Right renal cortex interstitium (tissue), 3 donors: ENCODE results near the gene LRRIQ4. TPM values are rescaled to one million over a fixed set of nuclear protein-coding genes. Genes with fewer than 3 reads are reported as not detected.

Experiments used
- DNase-seq, 3 donors: peaks; one replicate each; pipeline ENCODE4 v3.0.0-alpha.2; 2013; ENCODE audit warnings: low read depth in 3 of 3, low spot score in 2 of 3
- polyA plus RNA-seq, 3 donors: library from polyadenylated mRNA; unstranded; fragments of 120-200 nt; gene quantifications; one replicate each; pipeline ENCODE4 v1.2.1, GENCODE V29; 2013; ENCODE audit not compliant: insufficient read length in 3 of 3

The LRRIQ4 gene
- under 1 TPM; 0.08 to 0.23 (median 0.18) TPM for polyA plus RNA-seq

GRCh38 chr3:169812332-169813235 lies at the start of gene LRRIQ4, which contains the start of gene LRRC34:
LRRIQ4 (plus strand) TSS chr3:169812870; CDS start chr3:169821922, 9,052 bp downstream.
LRRC34 (minus strand) TSS chr3:169812904; CDS start chr3:169812548, 356 bp downstream.
- DNase-seq = peak; percentile 38 to 53 (median 47)

DNA sequence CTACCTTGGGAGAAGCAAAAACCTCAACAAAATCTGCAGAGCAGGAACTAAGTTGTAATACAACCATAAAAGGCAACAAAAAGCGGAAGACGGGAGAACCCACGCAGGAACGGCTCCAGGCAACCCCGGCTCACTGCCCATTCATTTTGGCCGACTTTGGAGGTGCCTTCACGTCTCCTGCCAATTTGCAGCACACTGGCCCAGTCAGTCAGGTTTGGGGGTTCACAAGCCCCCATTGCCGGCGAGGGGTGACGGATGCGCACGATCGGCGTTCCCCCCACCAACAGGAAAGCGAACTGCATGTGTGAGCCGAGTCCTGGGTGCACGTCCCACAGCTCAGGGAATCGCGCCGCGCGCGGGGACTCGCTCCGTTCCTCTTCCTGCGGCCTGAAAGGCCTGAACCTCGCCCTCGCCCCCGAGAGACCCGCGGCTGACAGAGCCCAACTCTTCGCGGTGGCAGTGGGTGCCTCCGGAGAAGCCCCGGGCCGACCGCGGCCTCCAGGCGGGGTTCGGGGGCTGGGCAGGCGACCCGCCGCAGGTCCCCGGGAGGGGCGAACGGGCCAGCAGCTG lies 48.3 kb upstream of the LRRIQ4 start:
- DNase-seq = peak in 1 of 3 donors; percentile 42

- DNase-seq = peak; percentile 76 to 88 (median 82)
These were observed 47.6 kb upstream of the LRRIQ4 start, which contains the start of gene TERC for GRCh38 chr3:169764882-169765612. TERC (minus strand) TSS chr3:169765060.

DNA sequence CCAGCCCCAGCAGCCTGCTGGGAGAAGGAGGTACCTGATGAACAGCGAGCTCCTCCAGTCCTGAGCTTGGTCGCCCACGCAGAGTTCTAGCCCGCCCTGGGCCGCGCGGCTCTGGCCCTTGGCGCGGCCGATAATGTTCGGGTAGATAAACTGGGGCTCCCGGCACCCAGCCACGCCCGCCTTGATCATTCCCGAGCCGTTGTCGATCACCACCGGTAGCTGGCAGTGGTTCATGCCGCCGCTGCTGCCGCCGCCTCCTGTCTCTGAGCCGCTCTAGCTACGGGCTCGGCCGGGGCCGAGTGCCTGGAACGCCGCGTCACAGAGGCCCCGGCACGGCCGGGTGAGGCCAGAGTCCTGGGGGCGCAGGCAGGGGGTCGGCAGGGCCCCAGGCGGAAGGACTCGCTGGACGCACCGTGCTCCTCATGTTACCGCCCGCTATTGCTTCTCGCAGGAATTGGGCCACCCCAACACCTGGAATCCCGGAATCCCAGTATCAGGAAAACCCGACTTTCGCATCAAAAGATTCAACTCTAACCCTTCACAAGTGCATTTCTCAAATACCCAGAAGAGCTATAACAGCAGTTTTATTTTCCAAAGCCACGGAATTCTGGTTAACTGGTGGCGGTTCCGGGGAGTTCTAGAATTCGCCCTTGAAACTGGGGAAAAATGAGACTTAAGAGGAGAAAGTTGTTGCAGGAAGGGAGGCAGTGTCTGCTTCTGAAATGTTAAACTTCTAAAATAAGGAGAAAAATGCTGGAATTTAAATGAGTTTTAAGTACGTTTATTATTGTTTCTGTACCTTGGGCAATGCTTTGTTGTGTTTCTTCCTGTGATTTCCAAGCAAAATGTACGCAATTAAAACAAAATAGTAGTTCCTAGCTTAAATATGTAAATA lies 43.1 kb upstream of the LRRIQ4 start, which contains the start of gene ACTRT3:
Gene ACTRT3, minus strand, starts transcription at position 275 of the 895 bp plus-strand sequence. Its CDS starts 41 bp downstream, at position 234.
- peak; percentile 56 to 72 (median 67) for DNase-seq

GRCh38 chr3:169771497-169772304 lies 41.0 kb upstream of the LRRIQ4 start:
- DNase-seq = peak; percentile 87 to 96 (median 88)

DNA sequence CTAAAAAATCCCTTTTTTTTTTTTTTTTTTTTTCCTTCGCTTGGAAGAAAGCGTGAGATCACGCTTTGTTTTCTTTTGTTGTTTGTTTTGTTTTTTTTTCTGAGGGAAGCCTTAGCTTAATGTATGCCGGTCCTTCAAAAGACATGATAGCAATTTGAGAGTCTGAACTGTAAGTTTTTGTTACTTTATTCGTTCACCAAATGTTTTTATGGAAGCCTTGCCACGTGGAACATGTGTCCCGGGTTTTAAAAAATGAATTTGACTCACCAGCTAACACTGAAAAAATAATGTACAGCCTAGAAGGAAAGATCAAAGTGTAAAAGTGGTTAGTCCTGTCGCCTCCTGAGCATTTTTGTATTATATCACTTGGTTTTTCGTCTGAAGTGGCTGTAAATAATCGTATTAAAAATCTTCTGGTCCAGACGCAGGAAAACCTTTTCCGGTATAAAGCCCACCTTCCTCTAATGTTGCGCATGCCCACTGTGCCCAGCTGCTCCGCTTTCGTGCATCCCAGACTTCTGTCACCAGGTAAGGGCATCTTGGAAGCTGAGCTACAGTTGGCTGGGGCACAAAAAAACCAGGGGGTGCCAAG lies 40.3 kb upstream of the LRRIQ4 start:
- peak; percentile 76 to 94 (median 82) for DNase-seq

DNA sequence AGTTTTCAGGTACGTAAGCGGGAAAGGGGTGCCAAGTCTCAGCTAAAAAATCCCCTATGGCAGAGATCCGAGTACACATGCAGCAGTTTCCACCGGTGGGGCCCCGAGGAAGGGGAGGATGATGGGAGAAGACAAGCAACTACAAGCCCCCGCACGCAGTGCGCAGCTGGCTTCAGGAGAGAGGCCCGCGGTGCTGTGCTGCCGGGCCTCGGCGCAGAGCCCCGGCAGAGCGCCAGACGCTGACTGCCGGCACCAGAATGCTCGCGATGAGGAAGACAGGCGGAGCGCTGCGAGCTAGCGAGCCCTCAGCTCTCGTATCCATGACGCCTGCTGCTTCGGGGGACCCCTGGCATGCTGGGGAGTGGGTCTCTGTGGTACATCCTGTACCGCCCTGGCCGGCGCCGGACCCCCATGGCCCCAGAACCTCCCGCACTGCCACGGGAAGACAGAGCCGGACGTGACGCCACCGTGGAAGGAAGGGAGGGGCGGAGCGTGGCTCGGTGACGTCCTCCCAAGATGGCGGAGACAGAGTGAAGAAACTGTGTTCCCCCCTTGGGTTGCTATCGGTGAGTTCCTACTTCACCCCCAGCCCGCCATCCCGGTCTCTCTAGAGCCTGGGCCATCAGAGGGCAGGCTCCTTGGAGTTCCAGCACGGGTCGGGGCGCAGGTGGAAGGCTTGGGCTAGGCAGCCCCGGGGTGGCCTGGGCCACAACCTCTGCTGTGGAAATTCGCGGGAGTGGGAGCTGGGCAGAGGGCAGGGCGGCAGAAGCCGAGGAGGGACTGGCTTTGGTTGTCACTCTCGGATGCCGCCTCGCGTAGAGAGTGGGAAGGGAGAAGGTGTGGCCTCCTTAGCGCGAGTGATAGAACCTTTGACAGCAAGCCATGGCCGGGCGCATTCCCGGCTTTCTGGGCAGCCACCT lies 39.5 kb upstream of the LRRIQ4 start, which contains the start of gene MYNN:
Gene MYNN, plus strand, starts transcription at position 500 of the 920 bp plus-strand sequence. CDS start 900 bp downstream, outside the sequence.
- peak; percentile 83 to 86 (median 84) for DNase-seq

DNA sequence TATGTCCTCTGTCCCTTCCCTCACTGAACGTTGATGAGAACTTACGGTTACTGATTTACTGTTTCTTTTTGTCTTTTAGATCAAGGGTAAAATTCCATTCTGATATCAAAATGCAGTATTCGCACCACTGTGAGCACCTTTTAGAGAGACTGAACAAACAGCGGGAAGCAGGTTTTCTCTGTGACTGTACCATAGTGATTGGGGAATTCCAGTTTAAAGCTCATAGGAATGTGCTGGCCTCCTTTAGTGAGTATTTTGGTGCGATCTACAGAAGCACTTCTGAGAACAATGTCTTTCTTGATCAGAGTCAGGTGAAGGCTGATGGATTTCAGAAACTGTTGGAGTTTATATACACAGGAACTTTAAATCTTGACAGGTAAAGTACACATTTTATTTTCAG lies 38.5 kb upstream of the LRRIQ4 start:
- no peak for DNase-seq

DNA sequence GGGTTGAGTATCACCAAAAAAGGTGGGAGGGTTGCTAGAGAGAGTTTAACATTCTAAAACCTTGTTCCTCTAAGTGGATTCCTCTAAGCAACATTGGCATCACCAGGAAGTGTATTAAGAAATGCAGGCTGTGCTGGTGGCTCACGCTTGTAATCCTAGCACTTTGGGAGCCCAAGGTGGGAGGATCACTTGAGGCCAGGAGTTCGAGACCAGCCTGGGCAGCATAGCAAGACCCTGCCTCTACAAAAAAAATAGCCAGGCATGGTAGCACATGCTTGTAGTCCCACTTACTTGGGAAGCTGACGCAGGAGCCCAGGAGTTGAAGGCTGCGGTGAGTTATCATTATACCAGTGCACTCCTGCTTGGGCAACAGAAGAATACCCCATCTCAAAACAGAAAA lies 34.8 kb upstream of the LRRIQ4 start:
- DNase-seq = no peak

DNA sequence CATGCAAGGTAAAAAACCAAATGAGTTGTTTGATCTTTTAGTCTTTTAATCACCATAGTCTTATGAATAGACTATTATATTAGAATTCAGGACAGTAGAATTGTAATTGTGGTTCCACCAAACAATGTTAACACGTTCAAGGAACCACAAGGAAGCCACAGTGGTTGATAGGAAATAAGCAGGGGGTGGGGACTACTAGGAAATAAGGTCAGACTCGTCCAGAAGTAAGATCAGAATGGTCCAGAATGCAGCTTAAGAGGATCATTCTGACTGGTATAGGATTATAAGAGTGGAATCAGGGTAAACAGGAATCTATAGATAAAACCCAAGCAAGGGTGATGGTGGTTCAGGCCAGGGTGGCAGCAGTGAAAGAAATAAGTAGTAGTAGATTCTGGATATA lies 31.9 kb upstream of the LRRIQ4 start:
- no peak for DNase-seq

DNA sequence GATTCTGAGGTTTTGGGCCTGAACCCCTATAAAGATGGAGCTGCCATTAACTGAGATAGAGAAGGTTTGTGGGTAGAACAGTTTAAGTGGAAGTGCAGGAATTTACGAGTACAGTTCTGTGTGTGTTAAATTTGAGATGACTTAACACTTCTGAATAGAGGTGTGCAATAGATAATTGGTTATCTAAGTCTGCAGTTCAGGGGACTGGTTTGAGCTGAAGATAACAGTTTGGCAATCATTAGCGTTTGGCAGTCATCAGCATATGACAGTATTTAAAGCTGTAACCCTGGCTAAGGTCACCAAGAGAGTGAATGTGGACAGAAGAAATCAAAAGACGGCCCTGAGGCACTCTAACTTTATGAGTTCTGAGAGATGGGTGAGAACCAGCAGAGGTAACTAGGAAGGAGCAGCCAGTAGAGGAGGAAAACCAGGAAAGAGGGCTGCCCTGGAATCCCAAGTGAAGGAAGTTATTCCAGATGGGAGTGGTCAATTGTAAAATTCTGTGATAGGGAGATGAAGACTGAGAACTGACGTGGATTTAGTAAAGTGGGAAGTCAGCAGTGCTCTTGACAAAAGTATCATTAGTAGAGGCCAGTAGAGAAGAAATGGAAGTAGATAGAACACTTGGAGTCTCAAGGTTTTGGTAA lies 31.3 kb upstream of the LRRIQ4 start:
- no peak for DNase-seq

DNA sequence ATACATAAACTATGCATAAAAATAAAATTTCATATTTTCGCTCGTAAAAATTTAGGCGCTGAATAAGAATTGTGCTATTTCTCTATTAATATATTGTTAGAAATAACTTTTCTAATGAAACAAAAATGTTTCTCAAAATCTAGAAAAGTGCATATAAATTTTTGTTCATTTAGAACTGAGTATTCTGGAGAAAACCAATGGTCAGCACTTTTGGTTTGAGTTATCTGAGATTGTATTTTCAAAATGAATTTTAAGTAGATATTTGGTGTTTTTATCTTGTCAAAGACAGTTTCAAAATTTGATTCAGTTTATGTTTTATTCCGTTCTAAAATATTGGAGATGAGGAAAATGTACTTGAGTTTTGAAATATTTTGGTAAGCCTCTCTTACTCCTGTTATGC lies 25.6 kb upstream of the LRRIQ4 start:
- no peak for DNase-seq

DNA sequence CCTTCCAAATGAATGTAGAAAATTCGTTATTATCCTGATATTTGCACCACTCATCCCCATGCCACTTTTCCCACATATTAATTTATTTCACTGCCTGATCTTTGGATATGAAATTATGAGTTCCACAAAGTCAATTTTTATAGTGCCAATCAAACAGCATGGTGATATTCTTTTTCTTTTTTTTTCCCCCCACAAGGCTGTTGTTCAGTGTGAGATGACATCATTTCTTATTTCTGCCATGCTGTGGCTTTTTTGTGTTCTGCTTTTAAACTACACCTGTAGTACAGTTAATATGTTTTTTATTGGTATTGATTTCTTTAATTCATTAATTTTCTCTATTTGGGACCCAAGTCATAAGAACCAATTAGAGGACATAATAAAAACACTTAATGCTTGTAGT lies 24.9 kb upstream of the LRRIQ4 start:
- no peak for DNase-seq

DNA sequence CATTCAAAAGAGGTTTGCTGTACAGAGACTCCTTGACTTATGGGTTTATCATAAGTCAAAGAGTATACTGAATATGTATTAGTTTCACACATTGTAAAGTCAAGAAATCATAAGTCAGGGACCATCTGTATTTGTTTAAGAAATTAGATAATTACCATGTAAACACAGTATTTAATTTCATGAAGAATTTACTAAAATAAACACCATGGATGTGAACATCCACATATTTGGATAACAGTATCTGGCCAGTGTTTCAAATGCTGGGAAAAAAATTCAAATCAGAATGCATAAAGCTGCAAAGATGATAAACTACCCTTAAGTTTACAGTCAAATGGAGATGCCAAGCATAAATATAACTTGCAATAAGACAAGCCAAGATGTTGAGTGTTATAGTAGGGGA lies 22.5 kb upstream of the LRRIQ4 start:
- no peak for DNase-seq

DNA sequence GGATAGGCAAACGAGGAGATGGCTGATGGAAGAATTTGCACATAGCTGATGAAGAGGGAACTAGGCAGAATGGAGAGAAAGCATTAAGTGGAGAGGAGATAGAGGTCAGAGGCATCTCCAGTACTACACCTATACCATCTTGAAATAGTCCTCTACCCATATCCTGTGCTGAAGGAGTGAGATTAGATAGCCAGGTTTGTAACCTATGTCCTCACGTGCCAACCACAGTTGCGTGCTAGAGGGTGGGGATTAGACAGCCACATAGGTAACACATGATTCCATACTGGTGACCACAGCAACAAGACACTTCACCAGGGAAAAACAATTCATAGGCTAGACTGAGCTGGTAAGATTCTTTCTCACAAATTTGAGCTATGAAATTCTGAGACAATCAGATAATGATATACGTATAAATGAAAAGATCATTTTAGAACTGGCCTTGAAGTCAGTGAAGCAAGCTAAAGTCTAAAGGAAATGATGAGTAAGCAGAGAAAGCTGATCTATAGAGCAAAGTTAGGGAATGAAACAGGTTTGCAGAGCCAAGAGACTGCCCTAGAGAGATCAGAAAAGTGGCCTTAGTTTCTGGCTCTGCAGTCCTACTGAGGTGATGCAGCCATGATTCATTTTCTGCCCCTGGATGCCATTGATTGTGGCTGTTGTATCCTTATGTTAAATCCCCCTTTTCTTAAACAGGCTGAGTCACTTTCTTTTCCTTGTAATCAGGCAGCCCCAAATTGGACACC lies 21.8 kb upstream of the LRRIQ4 start:
- no peak for DNase-seq

- no peak for DNase-seq
These were observed 20.3 kb upstream of the LRRIQ4 start for GRCh38 chr3:169792359-169792758.
